ENCODE data around the gene CYP2A6. TPM values are rescaled to one million over a fixed set of nuclear protein-coding genes. Genes with fewer than 3 reads are reported as not detected.

CYP2A6 gene
- total RNA-seq, 4 donors from 2014 or later: not detected

DNA sequence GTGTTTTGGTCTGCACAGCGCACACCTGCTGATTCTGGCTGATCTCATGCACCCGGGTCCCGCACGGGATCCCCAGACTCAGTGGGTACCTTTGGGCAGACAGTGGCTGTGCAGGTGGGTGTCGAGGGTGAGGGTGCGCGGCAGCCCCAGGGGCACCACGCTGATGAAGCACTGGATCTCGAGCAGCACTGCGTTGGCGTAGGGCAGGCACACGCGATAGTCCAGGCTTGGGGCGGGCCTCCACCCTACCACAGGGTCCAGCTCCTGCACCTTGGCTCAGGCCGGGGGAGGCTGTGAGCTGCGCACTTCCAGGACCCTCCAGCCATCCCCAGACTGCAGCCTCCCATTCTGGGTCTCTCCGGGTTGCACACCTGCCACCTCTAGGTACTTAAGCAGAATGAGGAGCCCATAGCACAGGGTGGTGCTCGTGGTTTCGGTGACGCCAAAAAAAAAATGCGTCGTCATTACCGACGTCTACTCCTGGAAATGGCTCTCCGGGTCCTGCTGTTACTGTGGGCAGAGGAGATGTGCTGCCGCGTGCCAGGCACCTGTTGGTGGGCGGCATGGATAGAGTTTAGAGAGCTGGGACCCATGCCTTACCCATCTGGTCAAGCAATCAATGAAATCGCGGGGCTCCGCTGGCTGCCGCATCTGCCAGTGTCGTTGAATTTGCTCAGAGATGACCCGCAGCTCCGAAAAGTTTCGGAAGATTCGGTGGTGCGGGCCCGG lies 40.7 kb downstream of the CYP2A6 start:
- DNase-seq (ENCODE audit: low spot score in 2 of 2): no peak

DNA sequence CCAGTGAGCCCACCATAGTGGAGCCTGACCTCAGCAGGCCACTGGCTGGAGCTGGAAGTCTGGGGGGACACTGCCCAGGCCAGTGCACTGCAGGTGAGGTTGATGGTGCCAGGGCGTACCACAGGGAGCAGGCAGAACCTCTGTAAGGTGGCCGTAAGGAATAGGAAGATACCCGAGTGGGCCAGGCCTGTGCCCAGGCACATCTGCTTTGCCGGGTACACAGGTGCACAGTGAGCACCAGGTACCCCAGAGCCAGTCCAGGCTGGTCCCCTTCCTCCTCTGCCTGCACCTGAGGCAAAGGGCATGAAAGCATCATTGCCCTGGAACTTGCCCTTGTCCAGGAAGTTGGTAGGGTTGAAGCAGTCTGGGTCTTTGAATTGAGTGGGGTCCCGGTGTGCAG lies 41.8 kb downstream of the CYP2A6 start:
- no peak overlapping the region for H3K4me3 ChIP-seq (ENCODE audit: low read depth, poor library complexity, severe bottlenecking)
- 68 to 95% methylated on average over 4 to 5 of the region's 5 CpGs for WGBS, 2 donors
- intact Hi-C loops (cut with DNase I; ENCODE audit: low total_unique reads): loop anchor here (5.0 kb wide), 1 partner anchor 146 kb away; no protein-coding TSS in a partner anchor
- DNase-seq (ENCODE audit: low spot score in 2 of 2): no peak
- TF ChIP-seq, protein P1, sequence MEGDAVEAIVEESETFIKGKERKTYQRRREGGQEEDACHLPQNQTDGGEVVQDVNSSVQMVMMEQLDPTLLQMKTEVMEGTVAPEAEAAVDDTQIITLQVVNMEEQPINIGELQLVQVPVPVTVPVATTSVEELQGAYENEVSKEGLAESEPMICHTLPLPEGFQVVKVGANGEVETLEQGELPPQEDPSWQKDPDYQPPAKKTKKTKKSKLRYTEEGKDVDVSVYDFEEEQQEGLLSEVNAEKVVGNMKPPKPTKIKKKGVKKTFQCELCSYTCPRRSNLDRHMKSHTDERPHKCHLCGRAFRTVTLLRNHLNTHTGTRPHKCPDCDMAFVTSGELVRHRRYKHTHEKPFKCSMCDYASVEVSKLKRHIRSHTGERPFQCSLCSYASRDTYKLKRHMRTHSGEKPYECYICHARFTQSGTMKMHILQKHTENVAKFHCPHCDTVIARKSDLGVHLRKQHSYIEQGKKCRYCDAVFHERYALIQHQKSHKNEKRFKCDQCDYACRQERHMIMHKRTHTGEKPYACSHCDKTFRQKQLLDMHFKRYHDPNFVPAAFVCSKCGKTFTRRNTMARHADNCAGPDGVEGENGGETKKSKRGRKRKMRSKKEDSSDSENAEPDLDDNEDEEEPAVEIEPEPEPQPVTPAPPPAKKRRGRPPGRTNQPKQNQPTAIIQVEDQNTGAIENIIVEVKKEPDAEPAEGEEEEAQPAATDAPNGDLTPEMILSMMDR (IDR thresholded peaks at IDR 0.05): no peak
- no peak for TF ChIP-seq POLR2A (IDR thresholded peaks at IDR 0.05)

More for the DNA sequence above, 40.7 kb downstream of the CYP2A6 start:
- WGBS, 2 donors: 88 to 93% methylated on average over 33 to 35 of the region's 39 CpGs
- TF ChIP-seq, protein P1 (IDR thresholded peaks at IDR 0.05): no peak
- TF ChIP-seq POLR2A (IDR thresholded peaks at IDR 0.05): no peak
- intact Hi-C loops (cut with DNase I; ENCODE audit: low total_unique reads): loop anchor here (5.0 kb wide), 2 partner anchors 147 to 323 kb away; no protein-coding TSS in a partner anchor
- no peak overlapping the region for H3K4me3 ChIP-seq (ENCODE audit: low read depth, poor library complexity, severe bottlenecking)

DNA sequence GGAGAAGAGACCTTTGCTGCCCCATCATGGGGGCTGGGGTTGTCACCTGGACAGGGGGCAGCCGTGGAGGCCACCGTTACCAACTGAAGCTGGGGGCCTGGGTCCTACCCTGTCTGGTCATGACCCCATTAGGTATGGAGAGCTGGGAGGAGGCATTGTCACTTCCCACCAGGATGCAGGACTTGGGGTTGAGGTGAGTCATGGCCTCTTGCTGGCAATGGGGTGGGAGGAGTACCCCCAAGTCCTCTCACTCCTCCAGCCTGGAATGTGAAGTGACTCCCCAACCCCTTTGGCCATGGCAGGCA lies 42.3 kb downstream of the CYP2A6 start:
- H3K4me3 ChIP-seq (ENCODE audit: low read depth, poor library complexity, severe bottlenecking): no peak overlapping the region
- no peak for DNase-seq (ENCODE audit: low spot score in 2 of 2)
- 91 to 100% methylated on average over 2 of the region's 2 CpGs for WGBS, 2 donors
- TF ChIP-seq, protein P1 (IDR thresholded peaks at IDR 0.05): no peak
- TF ChIP-seq POLR2A (IDR thresholded peaks at IDR 0.05): no peak
- intact Hi-C loops (cut with DNase I; ENCODE audit: low total_unique reads): loop anchor here (5.0 kb wide), 1 partner anchor 146 kb away; no protein-coding TSS in a partner anchor

DNA sequence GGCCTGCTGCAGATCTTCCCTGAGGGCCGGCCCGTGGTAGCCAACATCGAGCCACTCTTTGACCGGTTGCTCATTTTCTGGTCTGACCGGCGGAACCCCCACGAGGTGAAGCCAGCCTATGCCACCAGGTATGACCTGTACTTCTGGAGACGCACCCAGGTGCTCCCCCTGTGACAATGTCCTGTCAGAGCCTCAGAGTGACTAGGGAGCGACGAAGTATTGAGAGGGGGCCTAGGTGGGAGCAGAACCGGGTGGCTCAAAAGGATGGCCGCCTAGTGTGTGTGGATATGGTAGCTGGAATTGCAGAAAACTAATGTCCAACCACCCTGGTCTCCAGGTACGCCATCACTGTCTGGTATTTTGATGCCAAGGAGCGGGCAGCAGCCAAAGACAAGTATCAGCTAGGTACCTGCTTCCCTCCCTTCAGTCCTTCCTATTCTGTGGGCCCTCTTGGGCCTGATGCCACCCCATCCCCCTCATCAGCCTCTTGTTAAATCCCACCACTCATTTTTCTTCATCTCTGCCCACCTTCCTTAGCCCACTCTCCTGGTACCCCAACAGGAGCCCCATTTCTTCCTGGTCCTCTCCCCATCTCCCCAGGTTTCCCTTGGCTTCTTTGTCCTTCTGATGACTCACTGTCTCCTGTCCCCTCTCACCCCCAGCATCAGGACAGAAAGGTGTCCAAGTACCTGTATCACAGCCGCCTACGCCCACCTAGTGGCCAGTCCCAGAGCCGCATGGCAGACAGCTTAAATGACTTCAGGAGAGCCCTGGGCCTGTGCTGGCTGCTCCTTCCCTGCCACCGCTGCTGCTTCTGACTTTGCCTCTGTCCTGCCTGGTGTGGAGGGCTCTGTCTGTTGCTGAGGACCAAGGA lies 42.9 kb downstream of the CYP2A6 start:
- TF ChIP-seq POLR2A (IDR thresholded peaks at IDR 0.05): no peak
- TF ChIP-seq, protein P1 (IDR thresholded peaks at IDR 0.05): no peak
- 61 to 63% methylated on average over 18 of the region's 18 CpGs for WGBS, 2 donors
- H3K4me3 ChIP-seq (ENCODE audit: low read depth, poor library complexity, severe bottlenecking): no peak overlapping the region
- intact Hi-C loops (cut with DNase I; ENCODE audit: low total_unique reads): loop anchor here (5.0 kb wide), 1 partner anchor 145 kb away; no protein-coding TSS in a partner anchor
- DNase-seq (ENCODE audit: low spot score in 2 of 2): no peak

DNA sequence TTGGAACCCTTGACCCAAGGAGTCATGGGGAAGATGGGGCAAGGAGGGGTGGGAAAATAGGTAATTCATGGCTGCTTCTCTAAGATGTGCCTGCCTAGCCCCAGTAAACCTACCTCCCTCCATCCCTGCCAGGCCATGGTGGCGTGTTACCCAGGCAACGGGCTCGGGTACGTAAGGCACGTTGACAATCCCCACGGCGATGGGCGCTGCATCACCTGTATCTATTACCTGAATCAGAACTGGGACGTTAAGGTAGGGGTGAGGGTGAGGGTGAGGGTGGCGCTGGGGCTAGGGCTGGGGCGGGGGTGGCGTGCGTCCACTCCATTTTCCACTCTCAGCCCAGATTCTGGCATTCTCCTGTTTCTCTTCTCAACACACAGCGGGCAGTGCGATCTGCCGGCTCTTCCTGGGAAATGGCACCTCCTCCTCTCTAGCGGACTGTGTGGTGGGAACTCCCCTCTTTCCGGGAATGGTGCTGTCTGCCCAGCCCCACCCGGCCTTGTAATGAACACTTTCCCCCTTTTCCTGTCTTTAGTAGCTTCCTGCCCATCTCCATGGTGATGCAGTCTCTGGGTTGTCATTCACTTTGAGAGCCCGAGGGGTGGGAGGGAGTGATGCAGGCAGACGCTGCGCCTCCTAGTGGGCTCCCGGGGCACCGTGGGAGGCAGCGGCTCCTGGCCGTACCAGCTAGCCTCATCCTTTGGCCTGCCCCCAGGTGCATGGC lies 43.7 kb downstream of the CYP2A6 start:
- WGBS, 2 donors: 12% methylated on average over 24 to 26 of the region's 26 CpGs
- TF ChIP-seq POLR2A (IDR thresholded peaks at IDR 0.05): no peak
- TF ChIP-seq, protein P1 (IDR thresholded peaks at IDR 0.05): peak in 1 of 3 donors; percentile 46
- intact Hi-C loops (cut with DNase I; ENCODE audit: low total_unique reads): loop anchor here (5.0 kb wide), 1 partner anchor 144 kb away; no protein-coding TSS in a partner anchor
- H3K4me3 ChIP-seq (ENCODE audit: low read depth, poor library complexity, severe bottlenecking): no peak overlapping the region
- DNase-seq (ENCODE audit: low spot score in 2 of 2): peak; percentile 87 to 96
